NCI-H1694 (cell line): ENCODE results near the gene TUBB1.
"Not testable (repeated sequence)": the region's sequence is repeated elsewhere in the genome, so short reads cannot be mapped to it uniquely, and the experiment has no call there.

Source experiments
- DNase-seq: peaks from one replicate; lab custom pipeline; 2025; lab: John Stamatoyannopoulos, UW

TUBB1 gene

DNA sequence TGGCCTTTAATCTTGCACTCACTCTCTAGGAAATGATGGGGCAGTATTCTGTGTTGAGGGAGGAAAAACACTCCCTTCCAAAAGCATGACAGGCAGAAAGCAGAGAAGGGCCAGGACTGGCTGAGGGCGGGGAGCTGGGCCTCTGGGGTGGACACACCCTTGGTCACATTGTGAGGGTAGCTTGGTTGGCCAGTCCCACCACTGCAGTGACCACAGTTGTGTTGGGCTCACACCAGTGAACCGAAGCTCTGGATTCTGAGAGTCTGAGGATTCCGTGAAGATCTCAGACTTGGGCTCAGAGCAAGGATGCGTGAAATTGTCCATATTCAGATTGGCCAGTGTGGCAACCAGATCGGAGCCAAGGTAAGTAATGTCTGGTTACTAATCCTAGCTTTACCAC lies at the start of gene TUBB1:
TUBB1 (plus strand) TSS at position 213 of the 400 bp plus-strand sequence; CDS start at position 307, 94 bp downstream.
- no peak for DNase-seq

DNA sequence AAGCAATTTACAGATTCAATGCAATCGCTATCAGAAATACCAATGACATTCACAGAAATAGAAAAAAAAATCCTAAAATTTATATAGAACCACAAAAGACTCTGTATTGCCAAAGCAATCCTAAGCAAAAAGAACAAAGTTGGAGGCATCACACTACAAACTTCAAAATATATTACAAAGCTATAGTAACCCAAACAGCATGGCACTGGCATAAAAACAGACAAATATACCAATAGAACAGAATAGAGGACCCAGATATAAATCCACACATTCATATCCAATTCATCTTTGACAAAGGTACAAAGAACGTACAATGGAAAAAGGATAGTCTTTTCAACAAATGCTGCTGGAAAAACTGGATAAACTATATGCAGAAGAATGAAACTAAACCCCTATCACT lies 49.8 kb upstream of the TUBB1 start:
- DNase-seq = no peak

DNA sequence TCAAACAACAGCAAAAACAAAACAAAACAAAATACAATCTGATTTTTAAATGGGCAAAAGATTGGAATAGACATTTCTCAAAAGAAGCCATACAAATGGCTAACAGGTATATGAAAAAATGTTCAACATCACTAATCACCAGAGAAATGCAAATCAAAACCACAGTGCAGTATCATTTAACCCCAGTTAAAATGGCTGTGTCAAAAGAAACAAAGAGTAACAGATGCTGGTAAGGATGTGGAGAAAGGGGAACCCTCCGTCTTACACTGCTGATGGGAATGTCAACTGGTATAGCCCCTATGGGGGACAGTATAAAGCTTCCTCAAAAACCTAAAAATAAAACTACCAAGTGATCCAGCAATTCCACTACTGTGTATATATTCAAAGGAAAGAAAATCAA lies 49.1 kb upstream of the TUBB1 start:
- DNase-seq = no peak

DNA sequence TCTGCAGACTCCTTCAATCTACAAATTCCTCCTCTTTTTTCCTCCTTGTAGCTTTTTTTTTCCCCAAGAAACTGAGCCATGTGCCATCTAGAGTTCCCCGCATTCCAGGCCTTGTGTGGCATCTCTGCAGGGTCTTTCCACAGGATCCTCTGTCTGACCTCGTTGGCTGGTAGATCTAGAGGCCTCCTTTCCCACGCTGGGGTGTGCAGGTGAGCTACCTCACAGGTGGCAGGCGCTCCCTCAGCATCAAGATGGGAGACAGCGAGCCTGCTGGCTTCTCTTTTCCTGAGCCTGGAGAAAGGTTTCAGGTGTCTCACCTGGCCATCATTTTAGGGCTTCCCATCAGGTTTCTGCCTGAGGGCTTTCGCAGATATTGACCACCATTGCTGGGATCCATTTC lies 47.8 kb upstream of the TUBB1 start:
- DNase-seq = no peak

DNA sequence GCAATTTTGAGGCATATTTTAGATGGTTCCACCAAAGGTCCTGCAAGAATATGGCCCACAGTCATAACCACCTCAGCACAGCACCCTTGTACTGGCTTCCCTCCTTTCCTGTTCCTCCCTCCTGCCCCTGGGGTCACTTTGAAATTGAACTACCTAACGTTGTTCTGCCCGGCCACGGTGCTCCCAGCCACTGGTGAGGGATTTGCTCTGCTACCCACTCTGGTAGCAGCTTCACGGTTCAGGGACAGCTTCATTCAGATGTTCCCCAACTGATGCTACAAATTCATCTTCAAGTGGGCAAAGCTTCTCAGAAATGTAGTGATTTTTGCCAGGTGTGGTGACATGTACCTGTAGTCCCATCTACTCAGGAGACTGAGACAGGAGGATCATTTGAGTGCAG lies 46.0 kb upstream of the TUBB1 start:
- DNase-seq = no peak

DNA sequence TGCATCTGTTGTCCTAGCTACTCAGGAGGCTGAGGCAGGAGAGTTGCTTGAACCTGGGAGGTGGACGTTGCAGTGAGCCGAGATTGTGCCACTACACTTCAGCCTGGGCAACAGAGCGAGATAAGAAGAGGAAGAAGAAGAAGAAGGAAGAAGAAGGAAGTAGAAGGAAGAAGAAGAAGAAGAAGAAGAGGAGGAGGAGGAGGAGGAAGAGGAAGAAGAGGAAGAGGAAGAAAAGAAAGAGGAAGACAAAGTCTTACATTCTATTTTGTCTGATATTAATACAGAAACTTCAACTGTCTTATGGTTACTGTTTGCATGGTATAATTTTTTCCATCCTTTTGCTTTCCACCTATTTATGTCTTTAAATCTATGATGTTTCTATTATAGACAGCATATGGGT lies 45.4 kb upstream of the TUBB1 start:
- DNase-seq = no peak

DNA sequence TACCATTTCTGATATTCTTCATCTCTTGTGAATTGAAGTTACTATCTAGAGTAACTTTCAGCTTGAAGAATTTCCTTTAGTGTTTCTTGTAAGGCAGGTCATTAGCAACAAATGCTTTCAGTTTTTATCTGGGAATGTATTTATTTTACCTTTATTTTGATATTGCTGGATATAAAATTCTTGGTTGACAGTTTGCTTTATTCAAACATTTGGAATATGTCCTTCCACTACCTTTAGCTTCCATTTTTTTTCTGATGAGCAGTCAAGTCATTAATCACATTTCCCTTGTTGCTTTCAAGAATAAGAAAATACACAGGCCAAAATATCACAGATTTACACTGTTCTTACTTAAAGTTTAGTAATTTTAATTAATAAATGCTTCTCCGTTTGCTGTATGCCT lies 43.9 kb upstream of the TUBB1 start:
- DNase-seq = no peak

DNA sequence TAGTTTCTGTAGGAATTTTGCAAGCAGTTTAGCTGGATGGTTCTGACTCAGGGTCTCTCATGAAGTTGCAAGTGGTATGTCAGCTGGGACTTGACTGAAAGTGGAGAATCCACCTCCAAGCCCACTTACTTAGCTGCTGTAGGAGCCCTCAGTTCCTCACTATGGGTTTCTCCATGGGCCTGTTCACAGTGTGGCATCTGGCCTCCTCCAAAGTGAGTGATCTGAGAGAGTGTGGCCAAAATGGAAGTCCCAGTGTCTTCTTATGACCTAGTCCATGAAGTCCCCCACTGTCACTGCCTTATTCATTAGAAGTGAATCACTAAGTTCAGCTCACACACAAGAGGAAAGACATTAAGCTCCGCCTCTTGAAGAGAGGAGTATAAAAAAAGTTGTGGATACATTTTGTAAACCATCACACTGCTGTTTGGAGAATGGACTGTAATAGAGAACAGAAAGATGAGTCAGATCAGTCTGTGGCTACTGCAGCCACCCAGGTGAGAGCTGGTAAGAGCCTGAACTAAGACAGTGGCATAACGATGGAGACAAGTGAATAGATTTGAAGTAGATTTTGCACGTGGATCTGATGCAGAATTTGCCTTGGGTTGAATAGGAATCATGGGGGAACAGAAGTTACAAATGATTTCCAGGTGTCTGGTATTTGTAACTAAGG lies 43.0 kb upstream of the TUBB1 start:
- no peak for DNase-seq

DNA sequence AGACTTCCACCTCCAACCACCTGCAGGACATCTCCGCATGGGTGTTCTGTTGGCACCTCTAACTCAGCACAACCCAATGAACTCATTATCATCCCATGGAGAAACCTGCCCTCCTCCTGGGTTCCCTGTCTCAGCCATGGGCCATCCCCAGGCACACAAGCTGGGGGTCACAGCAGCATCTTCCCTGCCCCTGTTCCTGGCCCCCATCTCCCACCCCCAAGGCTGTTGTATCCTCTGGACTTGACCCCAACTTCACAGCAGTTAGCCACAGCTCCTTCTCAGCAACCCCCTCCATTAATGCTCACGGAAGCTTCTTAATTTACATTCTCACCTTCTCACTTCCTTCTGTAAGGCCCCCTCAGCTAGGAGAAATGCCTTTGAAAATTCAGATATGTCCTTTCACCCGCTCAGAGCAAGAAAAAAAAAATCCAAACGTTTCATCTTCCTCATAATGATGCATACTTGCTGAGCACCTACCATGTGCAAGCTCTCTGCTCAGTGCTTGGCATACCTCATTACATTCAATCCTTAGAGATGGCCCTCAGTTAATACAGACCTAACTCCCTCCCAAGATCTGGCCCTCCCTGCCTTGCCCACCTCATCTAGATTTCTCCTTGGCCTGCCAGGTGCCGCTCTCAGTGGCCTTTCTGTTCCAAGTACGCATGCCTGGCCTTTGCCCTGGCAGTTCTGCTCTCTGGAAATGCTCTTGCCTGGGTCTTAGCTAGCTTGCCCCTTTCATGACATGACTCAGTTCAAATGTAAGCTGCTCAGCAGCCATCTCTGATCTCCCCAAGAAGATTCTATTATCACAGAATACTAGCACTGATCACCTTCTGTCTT lies 40.7 kb upstream of the TUBB1 start:
- DNase-seq = no peak

DNA sequence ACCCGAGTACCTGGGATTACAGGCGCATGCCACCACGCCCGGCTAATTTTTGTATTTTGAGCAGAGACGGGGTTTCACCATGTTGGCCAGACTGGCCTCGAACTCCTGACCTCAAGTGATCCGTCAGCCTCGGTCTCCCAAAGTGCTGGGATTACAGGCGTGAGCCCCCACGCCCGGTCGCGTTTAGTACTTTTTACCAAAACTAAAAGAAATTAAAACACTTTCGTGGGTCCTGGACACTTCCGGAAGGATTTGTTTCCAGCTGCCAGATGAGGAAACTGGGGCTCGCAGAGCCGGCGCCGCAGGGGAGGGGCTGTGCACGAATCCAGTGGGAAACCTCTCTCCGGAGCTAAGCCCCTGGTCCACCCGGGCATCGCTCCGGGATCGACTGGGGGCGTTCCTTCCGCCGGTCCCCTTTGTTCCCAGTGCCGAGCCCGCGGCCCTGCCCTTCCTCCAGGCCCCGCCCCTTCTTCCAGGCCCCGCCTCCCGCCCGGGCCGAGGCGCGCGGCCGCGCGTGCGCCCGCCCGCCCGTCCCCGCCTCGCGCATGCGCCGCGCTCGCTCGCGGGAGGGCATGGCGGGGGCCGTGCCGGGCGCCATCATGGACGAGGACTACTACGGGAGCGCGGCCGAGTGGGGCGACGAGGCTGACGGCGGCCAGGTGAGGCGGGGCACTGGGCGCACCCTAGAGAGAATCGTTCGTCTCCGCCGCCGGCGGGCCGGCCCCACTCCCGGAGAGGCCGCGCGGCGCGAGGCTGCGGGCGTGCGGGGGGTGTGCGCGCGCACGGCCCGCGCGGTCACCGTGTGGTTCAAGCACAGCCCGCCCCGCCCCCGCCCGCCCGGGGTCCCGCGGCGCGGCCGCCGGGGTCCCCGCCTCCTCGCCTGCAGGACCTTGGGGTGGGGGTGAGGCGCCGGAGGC lies 38.3 kb upstream of the TUBB1 start, which contains the start of gene NELFCD:
NELFCD (plus strand) TSS at position 546 of the 917 bp plus-strand sequence; CDS start at position 600, 54 bp downstream.
- peak; percentile 45 for DNase-seq

DNA sequence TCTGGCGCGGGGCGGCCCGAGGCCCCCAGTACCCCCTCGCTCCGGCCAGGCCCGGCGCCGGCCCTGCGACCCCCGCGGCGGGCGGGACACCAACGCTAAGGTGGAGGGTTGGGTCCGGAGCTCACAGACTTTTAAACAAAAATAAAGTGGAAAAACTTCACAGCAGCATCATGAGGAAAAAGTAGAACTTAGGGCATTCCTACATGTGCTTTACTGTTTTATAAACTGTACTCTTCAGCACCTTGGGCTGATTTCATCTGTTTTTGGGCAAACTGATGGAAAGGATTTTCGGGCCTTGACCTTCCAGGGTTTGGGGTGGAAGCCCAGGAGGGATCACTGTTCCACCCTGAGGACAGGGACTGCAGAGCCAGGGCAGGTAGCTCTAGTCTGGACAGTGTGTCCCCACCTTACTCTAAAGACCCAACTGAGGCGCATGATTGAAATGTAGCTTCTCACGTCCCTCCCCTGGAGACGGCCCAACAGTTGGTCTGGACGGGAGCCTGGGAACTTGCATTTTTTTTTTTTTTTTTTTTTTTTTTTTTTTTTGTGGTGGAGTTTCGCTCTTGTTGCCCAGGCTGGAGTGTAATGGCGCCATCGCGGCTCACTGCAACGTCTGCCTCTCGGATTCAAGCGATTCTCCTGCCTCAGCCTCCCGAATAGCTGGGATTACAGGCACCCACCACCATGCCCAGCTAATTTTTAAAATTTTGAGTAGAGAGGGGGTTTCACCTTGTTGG lies 37.4 kb upstream of the TUBB1 start:
- DNase-seq = no peak

DNA sequence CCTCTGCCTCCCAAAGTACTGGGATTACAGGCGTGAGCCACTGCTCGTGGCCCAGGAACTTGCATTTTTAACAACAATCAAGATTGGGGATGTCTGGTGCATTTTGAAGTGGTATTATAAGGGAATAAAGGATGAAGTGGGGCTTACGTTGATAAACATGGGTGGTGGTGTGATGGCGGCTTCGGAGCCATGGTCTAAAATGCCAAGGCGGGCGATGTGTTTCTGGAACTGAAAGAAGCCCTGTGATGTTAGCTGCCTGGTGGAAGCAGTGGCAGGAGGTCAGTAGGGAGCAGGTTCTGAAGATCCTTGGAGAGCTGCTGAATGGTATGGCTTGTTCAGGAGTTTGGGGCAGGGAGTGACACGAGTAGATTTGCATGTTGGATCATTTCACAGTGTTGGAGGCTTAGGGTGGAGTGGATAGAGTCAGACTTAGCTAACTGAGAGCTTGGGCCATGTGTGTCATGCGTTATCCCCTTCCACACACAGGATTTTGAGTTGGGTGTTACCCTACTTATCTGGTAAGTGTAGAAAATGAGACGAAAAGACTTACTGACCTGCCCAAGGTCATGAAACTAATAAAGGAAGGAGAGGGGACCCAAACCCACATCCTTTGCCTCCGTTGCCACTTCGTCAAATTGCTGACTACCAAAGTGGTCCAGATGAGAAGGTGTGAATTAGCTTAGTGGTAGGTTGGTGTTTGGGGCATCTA lies 36.7 kb upstream of the TUBB1 start:
- DNase-seq = no peak

DNA sequence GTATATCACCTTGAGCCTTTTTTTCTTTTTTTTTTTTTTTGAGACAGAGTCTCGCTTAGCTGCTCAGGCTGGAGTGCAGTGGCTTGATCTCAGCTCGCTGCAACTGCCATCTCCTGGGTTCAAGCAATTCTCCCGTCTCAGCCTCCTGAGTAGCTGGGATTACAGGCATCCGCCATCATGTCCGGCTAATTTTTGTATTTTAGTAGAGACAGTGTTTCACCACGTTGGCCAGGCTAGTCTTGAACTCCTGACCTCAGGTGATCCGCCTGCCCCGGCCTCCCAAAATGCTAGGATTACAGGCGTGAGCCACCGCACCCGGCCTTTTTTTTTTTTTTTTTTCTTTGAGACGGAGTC lies 36.1 kb upstream of the TUBB1 start:
- not testable (repeated sequence) for DNase-seq

DNA sequence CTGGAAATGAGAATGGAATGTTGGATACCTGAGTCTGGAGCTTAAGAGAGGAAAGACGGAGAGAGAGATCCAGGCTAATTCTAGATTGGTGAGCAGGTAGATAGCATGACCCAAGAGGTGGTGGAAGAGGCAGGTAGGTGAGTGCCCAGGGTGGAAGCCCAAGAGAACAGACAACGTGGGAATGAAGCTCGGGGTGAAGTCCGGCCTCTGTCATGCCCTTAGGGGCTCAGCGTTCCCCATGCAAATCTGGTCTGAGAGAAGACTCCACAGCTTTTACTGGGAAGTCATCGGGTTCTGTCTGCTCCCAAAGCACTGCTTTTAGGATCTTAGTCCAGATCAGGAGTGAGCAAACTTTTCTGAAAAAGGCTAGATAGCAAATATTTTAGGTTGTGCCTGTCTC lies 34.5 kb upstream of the TUBB1 start:
- no peak for DNase-seq

DNA sequence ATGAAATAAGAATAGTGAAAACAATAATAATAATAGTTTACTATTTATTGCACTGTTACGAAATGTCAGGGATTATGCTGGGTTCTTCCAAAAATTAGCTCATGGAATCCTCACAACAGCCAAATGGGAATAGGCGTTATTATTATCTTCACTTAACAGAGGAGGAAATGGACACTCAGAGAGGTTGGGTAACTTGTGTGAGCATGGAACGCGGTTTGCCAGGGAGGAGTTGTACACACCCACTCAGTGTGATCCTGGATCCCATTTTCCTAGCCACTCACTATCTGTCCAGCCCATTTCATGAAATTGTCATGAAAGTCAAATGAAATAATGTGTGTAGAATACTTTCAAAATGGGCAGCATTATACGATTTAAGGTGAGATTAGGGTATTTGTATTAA lies 33.6 kb upstream of the TUBB1 start:
- no peak for DNase-seq

DNA sequence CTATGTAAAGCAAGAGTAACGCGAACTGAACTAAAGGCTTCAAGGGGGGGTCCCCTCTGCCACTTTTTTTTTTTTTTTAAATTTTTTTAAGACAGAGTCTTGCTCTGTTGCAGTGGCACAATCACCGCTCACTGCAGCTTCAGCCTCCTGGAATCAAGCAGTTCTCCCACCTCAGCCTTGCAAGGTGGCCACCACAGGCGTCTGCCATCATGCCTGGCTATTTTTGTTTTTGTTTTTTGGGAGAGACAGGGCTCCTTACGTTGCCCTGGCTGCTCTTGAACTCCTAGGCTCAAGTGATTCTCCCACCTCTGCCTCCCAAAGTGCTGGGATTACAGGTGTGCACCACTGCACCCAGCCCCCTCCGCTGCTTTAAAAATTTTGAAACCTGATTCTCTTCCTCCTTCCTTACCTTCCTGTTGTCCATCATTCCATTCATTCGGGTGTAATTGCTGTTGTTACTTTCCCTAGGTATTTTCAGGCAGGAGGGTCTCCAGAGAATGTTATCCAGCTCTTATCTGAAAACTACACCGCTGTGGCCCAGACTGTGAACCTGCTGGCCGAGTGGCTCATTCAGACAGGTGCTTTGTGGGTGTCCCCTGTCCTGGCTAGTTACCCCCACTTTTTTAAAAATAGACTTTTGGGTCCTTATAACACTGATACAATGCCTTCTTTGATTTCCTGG lies 32.8 kb upstream of the TUBB1 start:
- DNase-seq = no peak

DNA sequence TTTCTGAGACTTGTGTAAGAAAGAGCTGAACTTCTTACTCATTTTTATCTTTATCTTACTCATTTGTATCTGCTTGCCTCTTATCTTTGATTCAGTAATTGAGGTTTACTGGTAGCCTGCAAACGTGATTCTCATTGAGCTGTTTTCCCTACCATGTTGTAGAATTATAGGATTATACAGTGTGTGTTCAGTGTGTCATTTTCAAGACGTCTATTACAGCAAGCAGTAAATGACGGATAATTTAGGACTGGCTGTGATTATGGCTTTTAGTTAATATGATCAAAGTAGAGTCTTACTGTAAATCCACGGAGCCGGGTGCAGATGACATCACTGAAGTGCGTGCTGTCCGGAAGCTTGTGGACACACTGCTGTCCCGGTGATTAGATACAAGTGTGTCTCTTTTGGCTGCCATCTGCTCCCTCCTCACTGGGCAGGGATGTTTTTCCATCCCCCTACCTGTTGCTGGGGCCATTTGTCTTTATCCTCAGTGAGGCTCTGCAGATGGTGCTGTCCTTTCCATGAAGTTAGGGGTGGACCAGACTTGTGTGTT lies 32.2 kb upstream of the TUBB1 start:
- no peak for DNase-seq

DNA sequence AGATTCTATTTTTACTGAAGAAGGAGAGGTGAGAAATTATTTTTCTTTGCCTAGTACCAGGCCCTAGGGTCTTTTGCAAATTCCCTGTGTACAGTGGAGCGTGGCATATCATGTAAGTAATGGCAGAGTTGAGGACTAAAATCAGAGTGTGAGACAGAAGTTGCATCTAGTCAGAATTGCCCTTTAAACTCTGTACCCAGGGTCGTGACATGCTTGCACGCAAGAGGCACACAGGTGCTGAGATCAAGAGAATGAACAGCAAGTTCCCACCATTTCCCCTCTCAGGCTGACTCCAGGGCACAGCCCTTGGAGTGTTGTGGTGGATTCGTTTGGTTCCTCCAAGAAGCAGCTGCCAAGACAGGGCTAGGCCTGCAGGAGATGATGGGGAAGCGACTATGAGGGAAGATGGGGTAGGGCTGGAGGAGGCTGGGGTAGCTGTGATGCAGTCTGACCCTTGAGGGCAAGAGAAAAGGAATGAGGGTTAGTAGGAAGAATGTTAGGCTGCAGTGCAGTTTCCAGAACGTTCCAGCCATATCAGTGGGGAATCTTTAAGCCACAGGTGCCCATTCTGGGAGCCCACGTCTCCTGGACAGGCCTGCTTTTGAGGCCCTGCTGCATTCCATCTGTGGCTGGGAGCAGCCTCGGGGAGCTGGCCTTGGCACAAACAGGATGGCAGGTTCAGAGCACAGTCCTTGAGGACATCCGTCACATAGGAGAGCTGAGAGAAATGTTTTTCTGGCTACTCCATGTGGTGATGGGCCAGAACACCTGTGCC lies 31.3 kb upstream of the TUBB1 start:
- no peak for DNase-seq

DNA sequence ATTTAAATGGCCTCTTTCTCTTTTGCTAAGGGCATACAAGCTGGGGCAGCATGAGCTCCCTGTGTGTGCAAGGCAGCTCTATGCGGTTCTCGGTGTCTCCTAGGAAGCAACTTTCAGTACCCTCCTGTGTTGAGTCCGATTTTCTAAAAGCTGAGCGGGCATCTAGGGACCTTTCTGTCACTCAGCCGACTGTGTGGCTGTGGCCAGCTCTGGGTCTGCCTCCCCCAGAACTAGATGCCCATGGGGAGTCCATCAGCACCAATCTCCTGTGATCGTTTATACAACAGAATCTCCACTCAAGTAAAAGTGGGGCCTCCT lies 30.7 kb upstream of the TUBB1 start:
- no peak for DNase-seq

DNA sequence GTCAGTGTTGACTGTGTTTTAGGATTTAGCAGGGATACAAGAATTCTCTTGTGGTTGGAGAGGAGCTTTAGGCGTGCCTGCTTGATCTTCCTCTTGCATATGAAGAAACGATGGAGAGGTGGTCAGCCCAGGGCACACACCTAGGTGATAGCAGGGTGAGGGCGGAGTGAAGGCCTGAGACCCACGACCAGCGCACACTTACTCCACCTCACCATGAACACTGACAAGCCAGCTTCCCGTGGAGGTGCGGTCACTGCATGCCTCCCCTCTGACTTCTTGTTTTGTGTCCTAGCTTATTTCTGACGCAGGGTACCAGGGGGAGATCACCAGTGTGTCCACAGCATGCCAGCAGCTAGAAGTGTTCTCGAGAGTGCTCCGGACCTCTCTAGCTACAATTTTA lies 30.0 kb upstream of the TUBB1 start:
- no peak for DNase-seq
